ENCODE measurements around the gene RALGPS1.
"Not testable (repeated sequence)": the region's sequence is repeated elsewhere in the genome, so short reads cannot be mapped to it uniquely, and the experiment has no call there.

The RALGPS1 gene

DNA sequence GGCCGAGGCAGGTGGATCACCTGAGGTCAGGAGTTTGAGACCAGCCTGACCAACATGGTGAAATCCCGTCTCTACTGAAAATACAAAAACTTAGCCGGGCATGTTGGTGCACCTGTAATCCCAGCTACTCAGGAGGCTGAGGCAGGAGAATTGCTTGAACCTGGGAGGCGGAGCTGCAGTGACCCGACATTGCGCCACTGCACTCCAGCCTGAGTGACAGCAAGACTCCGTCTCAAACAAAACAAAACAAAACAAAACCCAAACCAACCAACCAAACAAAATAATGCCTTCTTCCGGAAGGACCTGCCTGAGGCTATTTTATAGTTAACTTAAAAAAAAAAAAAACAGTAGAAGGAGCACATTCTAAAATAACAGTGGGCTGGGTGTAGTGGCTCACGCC, 103.4 kb downstream of the RALGPS1 start:
- not testable (repeated sequence) for DNase-seq (ENCODE audit: extremely low read depth in 1 of 2, low read depth in 1 of 2)

DNA sequence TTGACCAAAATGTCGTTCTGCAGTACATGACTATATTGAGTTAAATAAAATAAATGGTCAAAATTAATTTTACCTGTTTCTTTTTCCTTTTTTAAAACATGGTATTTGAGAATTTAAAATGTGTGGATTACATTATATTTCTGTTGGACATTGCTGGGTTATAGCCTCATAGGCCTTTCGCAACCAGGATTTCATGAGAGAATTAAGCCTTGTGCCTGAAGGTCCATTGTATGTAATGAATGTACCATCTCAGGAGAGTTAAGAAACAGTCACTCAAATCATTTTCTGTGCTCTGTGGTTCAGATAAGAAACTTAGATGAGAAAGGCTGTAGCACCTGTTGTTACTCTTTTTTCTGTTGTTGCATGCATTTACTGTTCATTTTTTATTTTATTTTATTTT, 104.4 kb downstream of the RALGPS1 start:
- no peak for DNase-seq (ENCODE audit: extremely low read depth in 1 of 2, low read depth in 1 of 2)

DNA sequence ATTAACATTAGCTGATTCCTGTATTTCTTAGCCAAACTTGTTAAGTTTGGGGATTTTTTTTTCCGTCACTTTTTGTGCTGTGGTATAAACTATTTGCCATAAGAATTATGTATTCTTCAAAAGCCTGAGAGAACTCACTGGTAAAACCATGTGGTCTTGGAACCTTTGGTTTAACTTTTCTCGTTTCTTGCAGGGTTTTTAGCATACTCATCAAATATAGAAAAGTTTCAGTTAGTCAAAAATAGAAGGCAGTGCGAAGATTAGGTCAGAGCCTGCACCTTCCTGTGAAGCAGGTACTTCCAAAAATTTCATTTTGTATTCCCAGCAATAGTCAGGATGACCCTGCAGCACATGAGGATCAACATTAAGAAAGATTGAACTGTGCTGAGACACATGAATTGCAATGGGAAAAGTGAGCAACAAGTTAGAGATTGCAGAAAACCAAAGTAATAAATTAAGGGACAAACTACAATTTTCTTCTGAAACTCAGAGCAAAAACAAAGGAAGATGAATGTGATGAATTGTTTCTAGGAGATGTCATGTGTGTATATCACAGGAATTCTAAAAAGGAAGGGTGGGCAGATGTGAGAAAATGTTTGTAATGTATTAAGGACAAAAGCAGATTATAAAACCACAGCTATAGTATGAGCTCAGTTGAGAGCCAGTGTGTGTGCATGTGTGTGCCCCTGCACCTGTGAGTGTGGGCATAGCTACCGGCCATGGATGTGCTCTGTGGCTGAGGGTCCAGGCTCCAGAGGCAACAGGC, 105.6 kb downstream of the RALGPS1 start:
- no peak for DNase-seq (ENCODE audit: extremely low read depth in 1 of 2, low read depth in 1 of 2)

- DNase-seq (ENCODE audit: extremely low read depth in 1 of 2, low read depth in 1 of 2): no peak
Measured at GRCh38 chr9:127020802-127021078, 106.2 kb downstream of the RALGPS1 start.

- DNase-seq (ENCODE audit: extremely low read depth in 1 of 2, low read depth in 1 of 2): no peak
Measured at GRCh38 chr9:127021664-127022363, 107.2 kb downstream of the RALGPS1 start.

DNA sequence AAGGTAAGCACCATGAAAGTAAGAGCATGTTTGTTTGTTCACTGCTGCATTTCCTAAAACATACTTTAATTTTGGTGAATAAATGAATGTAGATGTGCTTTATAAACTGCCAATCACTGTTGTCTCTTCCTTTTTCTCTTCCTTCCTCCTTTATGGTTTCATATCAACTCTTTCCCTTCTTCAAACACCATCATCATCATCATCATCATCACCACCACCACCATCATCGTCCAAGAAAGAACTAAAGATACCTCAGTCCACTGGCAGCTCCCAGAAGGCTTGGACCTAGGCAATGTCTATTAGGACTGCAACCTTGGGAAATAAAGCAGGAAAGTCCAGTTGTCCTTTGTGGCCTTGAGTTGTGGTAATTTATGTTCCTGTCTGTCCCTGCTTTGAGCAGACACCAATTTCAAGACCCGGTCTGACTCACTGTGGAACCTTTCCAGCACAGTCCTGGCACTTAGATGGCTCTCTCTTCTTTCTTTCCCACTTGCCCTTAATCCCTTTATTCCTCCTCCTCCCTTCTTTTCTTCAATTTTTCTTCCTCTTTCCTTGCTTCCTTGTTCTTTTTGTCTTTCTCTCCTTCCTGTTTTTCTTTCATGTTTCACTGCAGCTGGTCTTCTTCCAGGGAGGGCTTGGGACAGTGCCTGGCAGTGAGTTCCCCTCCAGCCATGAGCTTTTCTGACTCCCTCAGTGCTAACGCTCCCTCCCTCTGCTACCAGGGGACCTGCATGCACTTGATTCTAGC, 108.5 kb downstream of the RALGPS1 start:
- no peak for DNase-seq (ENCODE audit: extremely low read depth in 1 of 2, low read depth in 1 of 2)

- no peak for DNase-seq (ENCODE audit: extremely low read depth in 1 of 2, low read depth in 1 of 2)
Measured at GRCh38 chr9:127025042-127025441, 110.5 kb downstream of the RALGPS1 start.

DNA sequence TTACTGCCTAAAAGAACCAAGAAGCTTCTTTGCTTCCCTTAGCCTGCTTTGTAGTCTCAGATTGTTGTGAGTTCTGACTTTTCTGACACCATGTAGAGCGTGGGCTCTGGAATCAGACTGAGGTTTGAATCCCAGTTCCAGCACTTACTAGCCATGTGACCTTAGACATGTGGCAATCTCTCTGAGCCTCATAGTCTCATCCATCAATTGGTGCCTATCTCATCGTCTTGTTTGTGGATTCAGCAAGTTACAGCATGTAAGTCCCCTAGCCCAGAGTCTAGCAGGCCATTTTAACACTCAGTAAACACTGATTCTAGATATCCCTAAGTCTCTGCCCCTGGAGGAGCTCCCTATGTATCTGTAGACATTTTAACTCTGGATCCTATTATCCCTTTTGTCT, 113.1 kb downstream of the RALGPS1 start:
- no peak for DNase-seq (ENCODE audit: extremely low read depth in 1 of 2, low read depth in 1 of 2)

DNA sequence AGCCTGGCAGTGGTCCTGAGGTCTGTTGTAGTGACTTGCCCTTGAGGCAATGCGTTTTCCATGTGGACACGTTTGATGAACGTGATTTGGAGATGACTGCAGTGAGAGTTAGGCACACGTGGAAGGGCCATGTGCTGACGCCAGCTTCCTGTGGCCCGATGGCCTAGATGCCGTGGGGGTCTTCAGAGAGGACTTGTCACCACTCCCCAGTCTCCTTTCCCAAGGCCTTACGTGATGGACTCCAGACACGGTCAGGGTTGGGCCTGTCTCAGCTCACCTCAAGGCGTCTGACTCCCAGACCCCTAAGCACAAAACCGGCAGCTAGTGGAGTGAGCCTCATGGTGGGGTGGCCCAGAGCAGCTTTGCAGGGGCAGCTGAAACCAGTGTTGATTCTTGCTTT, 115.0 kb downstream of the RALGPS1 start:
- DNase-seq (ENCODE audit: extremely low read depth in 1 of 2, low read depth in 1 of 2): no peak

DNA sequence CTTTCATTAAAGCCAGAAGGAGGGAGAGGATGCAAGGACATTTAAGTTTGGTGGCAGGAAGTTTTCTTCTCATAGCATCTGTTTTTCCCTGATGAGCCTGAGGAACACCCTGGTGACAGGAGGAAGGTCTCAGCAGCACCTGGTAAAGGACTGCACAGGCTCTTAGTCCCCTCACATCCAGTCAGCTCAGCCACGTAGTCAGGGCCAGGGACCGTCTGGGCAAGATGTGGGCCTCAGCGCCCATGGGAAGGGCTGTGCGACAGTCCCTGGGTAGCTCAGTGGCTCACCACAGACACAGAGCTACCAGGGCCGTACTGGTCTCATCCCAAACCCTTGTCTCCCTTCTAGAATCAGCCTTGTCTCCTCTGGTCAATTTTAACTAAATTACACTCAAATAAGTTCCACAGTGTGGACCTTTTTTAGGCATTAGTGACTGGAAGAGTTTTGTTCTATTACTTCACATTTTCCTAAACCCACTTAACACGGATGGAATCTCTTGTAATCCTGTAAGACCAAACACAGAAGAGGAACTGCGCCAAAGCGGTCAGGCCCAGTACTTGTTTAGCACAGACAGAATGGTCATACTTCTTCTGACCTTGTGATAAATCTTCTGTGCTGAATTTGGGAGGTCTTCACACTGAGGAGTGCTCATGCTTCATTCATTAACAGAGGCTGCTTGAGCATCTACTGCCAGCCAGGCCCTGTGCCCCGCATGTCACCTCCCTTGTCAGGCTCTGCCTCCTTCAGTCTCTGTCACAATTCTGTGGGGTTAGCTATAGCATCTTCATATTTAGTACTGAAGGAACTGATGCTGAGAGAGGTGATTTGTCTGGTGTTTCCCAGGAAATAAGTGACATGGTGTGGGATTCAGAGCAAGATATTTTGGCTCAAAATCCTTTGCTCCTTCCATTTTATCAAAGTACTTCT, 116.5 kb downstream of the RALGPS1 start:
- no peak for DNase-seq (ENCODE audit: extremely low read depth in 1 of 2, low read depth in 1 of 2)

DNA sequence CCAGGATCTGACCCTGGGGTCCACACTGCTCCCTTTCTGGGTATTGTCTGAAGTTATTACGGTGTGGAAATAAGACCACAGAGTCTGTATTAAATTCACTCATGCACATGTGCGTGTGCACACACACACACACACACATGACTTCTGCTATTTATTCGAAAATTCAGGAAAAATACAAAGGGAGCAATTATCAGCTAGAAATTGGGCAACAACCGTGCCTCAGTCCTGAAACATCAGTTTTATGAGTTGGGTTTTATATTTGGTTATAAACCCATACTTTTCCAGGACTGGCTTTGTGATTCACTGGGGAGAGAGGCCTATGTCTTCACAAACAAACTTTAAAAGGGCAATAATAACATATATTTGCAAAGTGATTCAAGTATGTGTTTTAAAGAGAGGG, 117.7 kb downstream of the RALGPS1 start:
- DNase-seq (ENCODE audit: extremely low read depth in 1 of 2, low read depth in 1 of 2): no peak

DNA sequence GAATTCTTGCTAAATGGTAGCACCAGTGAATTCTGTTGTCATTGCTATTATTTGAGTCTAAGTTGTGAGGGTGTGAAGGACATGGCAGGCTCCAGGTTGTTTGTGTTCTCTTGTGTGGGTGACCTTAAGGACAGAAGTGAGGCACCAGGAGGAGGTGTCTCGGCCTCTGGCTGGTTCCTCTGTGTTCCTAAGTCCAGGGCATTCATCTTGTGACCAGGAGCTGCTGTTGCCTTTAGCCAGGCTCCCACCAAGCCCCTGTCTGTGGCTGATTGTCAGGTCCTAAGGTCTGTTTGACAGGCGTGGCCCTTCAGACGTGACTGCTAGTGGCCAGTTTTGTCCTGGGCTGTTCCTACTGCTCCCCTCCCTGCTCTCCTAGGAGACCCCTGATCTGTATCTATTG, 118.5 kb downstream of the RALGPS1 start:
- DNase-seq (ENCODE audit: extremely low read depth in 1 of 2, low read depth in 1 of 2): no peak

DNA sequence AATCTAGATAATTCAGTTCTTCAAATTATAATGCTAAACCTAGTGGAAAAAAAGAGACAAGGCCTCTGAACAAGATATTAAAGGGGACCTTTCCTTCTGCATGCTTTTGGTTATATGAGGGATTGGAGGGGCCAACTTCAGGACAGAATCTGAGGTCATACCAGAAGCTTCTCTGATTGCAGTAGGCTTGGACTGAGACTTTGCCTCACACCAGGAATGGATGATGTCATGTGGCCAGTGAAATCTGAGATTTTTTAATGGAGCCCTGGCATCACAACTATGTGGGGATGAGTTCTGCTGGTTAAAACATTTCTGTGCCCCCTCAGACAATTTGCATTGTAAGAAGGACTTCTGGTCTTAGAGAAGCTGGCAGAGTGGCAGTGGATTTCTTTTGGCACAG, 119.2 kb downstream of the RALGPS1 start:
- no peak for DNase-seq (ENCODE audit: extremely low read depth in 1 of 2, low read depth in 1 of 2)

GRCh38 chr9:127034691-127035090, 120.1 kb downstream of the RALGPS1 start:
- DNase-seq (ENCODE audit: extremely low read depth in 1 of 2, low read depth in 1 of 2): no peak

DNA sequence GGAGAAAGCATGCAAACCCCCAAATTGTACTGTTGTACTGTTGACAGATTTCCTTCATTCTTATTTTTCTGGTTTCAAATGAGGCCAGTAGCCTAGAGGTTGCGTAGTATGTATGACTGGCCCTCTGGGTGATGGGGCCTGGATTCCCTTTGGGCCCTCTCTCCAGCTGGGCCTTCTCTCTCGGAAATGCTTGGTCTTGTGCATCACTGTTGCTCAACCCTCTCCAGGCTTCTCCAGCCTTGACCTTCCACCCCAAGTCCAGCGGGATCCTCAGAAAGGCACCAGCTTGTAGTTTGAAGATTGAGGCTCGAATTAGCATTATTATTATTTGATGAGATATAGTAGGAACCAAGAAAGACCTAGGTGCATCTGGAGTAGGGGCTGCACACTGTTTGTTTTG, 120.8 kb downstream of the RALGPS1 start:
- no peak for DNase-seq (ENCODE audit: extremely low read depth in 1 of 2, low read depth in 1 of 2)

DNA sequence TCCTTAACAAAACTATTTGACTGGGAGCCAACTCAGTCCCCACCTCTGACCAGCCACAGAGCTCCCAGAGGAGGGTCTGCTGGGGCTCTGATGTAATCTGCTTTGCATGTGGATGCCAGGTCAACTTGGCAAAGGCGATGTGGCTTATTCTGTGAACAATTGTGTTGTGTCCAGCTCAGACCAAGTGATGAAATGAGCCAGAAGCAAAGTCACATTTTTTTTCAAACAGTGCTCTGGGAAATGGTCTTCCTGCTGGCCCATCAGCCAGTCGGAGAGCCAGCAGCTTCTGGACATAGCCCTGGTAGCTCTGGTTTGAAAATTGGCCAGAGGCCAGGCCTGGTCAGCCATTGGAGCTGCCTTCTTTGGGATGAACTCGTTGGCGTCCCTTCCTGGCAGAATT, 121.4 kb downstream of the RALGPS1 start:
- no peak for DNase-seq (ENCODE audit: extremely low read depth in 1 of 2, low read depth in 1 of 2)

- DNase-seq (ENCODE audit: extremely low read depth in 1 of 2, low read depth in 1 of 2): no peak
Measured at GRCh38 chr9:127036437-127036836, 121.9 kb downstream of the RALGPS1 start.

GRCh38 chr9:127038531-127038930, 123.9 kb downstream of the RALGPS1 start:
- no peak for DNase-seq (ENCODE audit: extremely low read depth in 1 of 2, low read depth in 1 of 2)

DNA sequence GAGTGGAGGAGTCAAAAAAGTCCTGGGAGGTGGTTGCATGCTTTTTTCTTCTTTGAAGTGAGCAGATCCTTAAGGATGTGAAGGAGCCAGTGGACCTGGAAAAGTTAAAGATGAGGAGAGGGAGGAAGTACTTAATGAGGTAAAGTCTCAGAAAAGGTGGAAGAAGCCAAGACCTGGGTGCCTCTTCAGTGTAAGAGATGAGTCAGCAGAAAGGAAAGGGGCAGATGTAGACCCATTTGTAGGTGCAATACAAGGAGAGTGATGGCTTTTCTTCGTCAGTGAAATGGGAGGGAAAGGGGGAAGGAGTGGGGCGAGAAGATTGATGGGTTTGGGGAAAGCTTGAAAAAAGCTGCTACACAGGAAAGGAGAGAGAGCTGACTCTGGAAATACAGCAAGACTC, 124.9 kb downstream of the RALGPS1 start:
- no peak for DNase-seq (ENCODE audit: extremely low read depth in 1 of 2, low read depth in 1 of 2)

DNA sequence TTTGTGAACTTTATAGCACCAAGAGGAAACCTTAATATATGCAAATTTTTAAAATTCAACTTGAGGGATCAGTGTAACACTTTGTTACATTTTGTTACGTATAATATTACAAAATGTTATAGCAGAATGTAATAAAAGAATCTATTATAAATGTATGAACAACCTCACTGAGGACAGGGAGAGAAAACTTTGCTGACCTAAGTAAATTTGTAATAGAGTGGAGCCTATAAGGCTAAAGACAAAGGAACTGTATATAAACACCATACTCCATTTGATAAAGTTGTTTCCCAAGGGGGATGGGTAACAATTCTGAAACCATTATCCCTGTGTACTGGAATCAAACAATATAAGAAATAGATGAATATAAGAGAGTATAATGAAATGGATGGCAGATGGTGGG, 130.6 kb downstream of the RALGPS1 start:
- no peak for DNase-seq (ENCODE audit: extremely low read depth in 1 of 2, low read depth in 1 of 2)

- no peak for DNase-seq (ENCODE audit: extremely low read depth in 1 of 2, low read depth in 1 of 2)
Measured at GRCh38 chr9:127047971-127048370, 133.4 kb downstream of the RALGPS1 start.
